HG02588 (cell line): Measurements from ENCODE around the gene NR1H2.

Experiments
- ATAC-seq: cut with Tn5 transposase; IDR thresholded peaks from one replicate; pipeline ENCODE4 v1.9.1; 2021; ENCODE audit warnings: mild to moderate bottlenecking, moderate library complexity; ENCODE audit not compliant: unreplicated experiment

The NR1H2 gene

DNA sequence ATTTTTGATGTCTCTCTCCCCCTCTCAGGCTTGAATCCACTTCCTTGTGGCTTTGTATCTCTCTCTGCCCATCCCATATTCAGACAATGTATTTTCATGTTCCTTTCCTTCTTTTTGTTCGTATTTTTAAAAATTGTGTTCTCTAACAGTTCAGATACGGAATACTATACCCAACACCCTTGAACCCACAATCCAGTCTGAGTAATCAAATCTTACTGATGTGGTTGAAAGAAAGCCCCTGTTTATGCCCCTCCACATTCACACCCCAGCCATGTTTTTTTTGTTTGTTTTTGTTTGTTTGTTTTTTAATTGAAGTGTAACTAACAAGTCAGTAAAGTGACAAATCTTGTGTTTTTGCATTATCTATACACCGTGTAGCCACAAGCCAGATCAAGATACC is 43.9 kb downstream of the NR1H2 start:
- no peak for ATAC-seq

DNA sequence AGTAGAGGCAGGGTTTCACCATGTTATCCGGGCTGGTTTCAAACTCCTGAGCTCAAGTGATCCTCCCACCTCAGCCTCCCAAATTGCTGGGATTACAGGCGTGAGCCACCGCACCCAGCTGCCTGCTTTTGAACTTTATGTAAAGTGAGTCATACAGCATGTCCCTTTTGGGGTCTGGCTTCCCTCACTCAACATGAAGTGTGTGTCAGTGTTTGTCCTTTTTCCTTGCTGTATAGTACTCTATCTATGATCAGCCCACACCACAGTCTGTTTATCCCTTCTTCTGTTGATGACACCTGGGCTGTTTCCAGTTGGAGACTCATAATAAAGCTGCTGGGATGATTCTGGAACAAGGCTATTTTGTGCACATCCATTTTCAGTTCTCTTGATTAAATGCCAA is 44.6 kb downstream of the NR1H2 start:
- no peak for ATAC-seq

DNA sequence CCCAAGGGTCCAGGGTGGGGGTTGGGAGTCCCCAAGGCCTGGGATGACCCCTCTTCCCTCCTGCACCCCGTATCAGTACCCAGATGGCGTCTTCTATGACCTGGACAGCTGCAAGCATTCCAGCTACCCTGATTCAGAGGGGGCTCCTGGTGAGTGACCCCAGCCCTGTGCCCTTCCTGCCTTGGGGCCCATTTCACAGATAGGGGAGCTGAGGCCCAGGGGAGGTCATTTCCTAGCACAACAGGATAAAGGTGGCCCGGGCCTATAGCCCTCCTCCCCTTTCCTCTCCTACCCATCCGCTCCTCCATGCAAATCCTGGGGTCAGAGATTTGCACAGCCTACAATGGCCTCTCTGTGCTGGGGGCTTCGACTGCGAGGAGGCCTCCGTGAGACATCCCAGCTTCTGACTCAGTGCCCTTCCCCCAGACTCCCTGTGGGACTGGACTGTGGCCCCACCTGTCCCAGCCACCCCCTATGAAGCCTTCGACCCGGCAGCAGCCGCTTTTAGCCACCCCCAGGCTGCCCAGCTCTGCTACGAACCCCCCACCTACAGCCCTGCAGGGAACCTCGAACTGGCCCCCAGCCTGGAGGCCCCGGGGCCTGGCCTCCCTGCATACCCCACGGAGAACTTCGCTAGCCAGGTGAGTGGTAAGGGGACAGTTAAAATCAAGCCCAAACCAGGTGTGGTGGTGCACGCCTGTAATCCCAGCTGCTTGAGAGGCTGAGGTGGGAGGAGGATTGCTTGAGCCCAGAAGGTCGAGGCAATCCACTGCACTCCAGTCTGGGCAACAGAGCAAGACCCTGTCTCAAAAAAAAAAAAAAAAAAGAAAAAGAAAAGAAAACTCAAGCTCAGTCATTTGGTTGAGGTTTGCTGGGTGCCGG is 46.4 kb downstream of the NR1H2 start:
- no peak for ATAC-seq

DNA sequence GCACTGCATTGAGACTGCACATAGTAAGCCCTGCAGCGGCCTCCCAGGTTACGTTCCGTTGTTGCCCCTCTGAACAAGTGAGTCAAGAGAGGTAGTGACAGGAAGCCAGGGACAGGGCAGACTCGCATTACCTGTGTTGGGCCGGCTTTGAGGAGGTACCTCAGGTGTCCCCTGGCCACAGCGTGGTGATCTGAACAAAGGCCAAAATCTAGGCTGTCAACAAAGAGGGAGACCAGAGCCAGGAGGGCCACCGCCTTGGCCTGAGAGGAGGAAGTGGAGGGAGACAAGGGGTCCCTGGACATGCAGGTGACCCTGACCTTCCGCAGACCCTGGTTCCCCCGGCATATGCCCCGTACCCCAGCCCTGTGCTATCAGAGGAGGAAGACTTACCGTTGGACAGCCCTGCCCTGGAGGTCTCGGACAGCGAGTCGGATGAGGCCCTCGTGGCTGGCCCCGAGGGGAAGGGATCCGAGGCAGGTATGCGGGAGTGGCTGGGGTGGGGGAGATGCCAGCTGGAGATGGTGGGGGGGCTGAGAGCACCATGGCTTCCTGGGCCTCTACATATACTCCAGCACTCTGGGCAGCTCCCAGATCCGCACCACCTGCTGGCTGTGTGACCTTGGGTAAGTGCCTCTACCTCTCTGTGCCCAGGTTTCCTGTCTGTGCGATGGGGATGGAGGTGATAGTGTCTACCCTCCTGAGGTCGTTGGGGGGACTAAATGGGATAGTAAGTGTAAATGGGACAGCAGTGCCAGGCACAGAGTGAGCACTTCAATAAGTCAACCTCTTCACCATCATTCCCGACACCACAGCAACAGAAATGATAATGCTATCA is 47.2 kb downstream of the NR1H2 start:
- ATAC-seq: no peak

DNA sequence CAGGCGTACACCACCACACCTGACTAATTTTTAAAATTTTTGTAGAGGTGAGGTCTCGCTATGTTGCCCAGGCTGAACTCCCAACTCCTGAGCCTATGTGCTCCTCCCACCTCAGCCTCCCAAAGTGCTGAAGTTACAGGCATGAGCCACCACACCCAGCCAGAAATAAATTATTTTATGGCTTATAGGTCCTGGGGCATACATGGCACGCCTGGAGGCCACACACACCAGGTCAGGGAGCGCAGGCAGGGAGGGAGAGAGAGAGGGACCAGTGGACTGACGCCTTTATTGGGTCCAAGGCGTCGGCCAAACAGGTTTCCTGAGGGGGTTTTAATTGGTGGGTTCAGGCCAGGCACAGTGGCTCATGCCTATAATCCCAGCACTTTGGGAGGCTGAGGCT is 49.3 kb downstream of the NR1H2 start:
- ATAC-seq: no peak

DNA sequence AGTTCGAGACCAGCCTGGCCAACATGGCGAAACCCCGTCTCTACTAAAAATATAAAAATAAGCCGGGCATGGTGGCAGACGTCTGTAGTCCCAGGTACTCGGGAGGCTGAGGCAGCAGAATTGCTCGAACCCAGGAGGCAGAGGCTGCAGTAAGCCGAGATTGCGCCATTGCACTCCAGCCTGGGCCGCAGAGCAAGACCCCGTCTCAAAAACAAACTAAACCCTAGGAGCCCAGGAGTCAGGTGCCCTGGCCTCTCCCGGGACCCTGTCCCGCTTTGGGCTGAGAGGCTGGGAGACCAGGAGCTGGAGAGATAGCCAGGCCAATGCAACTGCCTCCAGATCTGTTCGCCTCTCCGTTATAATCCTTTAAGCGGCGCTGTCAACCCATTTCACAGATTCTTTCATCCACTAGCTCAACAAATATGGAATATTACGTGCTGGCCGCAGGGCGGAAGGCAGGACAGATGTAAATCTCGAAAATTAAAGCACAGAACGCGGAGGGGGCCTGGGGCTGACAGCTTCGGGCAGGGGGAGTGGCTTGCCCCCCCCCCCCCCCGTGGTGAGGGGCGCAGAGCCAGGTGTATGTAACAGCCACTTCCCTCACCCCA is 51.2 kb downstream of the NR1H2 start:
- no peak for ATAC-seq

DNA sequence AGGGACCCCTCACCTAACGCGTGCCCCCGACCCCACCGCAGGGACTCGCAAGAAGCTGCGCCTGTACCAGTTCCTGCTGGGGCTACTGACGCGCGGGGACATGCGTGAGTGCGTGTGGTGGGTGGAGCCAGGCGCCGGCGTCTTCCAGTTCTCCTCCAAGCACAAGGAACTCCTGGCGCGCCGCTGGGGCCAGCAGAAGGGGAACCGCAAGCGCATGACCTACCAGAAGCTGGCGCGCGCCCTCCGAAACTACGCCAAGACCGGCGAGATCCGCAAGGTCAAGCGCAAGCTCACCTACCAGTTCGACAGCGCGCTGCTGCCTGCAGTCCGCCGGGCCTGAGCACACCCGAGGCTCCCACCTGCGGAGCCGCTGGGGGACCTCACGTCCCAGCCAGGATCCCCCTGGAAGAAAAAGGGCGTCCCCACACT is 51.8 kb downstream of the NR1H2 start:
- no peak for ATAC-seq

DNA sequence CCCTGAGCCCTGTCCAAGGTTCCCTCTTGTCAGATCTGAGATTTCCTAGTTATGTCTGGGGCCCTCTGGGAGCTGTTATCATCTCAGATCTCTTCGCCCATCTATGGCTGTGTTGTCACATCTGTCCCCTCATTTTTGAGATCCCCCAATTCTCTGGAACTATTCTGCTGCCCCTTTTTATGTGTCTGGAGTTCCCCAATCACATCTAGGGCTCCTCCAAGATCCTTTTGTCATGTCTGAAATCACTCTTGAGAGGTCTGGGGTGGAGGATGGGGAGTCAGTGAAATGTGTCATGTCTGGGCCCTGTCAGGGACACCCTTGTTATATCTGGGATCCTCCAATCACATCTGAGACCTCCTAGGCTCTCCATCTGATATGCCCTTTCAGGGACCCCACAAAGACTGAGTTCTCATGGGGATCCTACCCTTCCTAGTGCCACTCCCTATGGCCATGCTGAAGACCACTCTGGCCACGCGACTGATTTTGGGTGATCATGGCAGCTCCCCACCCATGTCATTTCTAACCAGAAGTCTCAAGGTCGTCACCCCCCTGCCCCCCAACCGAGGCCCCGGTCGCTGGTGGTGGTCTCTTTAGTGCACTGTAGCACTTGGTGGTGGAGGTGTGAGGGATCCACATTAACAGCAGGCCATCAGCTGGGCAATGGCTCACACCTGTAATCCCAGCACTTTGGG is 52.7 kb downstream of the NR1H2 start:
- no peak for ATAC-seq

DNA sequence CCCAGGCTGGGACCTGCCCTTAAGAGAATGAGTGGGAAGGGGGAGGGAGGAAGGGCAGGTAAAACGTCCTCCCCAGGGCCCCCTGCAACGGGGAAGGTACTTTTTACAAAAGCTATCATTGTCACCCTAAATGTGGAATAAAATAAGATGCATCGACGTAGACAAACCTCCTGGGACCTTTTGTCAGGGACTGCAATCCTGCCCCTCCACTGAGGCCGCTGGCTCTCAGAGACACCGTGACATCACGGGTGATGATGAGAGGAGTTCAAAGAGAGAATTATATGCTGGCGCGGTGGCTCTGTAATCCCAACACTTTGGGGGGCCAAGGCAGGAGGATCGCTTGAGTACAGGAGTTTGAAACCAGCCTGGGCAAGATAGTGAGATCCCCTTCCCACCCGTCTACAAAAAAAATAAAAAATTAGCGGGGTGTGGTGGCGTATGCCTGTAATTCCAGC is 54.7 kb downstream of the NR1H2 start:
- no peak for ATAC-seq

DNA sequence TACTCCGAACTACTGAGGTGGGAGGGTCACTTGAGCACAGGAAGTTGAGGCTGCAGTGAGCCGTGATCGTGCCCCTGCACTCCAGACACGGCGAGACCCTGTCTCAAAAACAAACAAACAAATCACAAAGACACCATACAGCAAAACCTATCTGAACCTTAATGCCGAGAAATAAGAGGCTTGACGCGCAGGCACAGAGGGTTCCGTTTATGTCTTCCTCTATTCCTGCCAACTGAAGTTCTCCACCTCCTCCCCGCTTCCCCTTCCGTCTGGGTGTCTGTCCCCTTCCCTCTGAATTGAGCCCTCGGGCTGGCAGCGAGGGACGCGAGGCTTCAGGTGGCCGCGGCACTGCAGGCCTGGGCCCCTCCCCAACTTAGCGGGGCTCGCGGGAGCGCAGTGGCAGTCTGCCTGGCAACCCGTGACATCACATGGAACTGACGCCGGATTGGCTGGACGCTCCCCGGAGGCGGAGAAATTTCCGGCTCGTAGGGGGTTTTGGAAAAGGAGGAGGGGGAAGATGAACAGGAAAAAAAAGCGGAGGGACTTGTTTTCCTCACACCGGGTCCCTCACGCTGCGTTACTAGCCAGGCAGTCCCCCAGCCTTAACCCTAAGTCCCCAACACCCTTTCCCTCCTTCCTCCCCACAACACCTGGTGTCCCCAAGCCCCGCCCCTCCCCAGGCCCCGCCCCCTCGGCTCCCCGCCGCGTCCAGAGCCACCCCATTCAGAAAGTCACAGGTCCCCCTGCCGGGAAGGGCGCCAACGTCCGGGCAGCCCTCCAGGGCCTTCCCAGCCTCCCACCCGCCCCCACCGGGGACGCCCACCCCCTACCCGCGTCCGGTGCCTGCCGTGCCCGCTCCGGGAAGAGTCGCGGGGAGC is 55.3 kb downstream of the NR1H2 start:
- peak; percentile 68 for ATAC-seq

DNA sequence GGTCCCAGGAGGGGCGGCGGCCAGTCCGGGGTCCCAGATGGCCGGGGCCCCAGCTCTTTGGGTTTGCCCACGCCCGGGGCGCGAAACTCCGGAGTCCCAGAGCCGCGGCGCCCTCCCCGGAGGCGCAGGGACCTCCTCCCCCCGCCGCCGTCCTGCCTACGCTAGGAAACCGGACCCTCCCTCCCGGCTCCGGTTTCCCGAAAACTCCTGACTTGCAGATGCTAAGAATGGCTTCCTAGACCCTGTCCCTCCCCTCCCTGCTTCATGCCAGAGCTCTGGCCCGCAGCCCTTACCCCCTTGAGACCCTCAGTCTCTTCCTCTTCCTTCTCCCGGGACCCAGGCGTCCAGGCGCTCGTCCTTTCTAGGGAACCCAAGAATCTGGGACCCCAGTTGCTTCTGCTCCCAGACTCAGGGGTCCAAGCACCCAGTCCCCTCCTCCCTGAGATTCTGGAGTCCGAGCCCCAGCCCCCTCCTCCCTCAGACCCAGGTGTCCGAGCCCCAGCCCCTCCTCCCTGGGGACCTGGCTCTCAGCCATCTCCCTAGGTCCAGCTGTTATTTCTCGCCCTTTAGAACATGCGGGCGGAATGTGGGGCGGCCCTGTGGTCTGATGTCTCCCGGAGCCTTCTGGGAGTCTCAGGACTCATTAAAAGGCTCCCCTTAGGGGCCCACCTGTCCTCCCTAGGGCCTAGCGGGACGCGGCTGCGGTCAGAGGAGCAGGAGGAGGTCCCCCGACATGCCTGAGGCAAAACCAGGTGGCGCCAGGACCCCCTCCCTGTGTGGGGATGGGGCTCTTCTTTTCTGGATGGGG is 56.2 kb downstream of the NR1H2 start, which contains the start of gene MYBPC2:
Gene MYBPC2, plus strand, starts transcription at position 672 of the 808 bp plus-strand sequence. Its CDS starts 62 bp downstream, at position 734.
- peak; percentile 20 for ATAC-seq
